Measurements from ENCODE around the gene EPO.

Gene EPO

DNA sequence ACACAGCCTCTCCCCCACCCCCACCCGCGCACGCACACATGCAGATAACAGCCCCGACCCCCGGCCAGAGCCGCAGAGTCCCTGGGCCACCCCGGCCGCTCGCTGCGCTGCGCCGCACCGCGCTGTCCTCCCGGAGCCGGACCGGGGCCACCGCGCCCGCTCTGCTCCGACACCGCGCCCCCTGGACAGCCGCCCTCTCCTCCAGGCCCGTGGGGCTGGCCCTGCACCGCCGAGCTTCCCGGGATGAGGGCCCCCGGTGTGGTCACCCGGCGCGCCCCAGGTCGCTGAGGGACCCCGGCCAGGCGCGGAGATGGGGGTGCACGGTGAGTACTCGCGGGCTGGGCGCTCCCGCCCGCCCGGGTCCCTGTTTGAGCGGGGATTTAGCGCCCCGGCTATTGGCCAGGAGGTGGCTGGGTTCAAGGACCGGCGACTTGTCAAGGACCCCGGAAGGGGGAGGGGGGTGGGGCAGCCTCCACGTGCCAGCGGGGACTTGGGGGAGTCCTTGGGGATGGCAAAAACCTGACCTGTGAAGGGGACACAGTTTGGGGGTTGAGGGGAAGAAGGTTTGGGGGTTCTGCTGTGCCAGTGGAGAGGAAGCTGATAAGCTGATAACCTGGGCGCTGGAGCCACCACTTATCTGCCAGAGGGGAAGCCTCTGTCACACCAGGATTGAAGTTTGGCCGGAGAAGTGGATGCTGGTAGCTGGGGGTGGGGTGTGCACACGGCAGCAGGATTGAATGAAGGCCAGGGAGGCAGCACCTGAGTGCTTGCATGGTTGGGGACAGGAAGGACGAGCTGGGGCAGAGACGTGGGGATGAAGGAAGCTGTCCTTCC is 620 bp downstream of the EPO start:
- H4K20me1 ChIP-seq (ENCODE audit: insufficient read depth, low read length): no peaks in the 10 kb centered on the region
- DNase-seq: no peak
- H3K9me3 ChIP-seq (replicated peaks; ENCODE audit: insufficient read depth, low read length): no peaks in the 10 kb centered on the region
- H3K36me3 ChIP-seq (replicated peaks; ENCODE audit: insufficient read depth, low read length): no peaks in the 10 kb centered on the region
- no peaks in the 10 kb centered on the region for H3K9me2 ChIP-seq (replicated peaks; ENCODE audit: insufficient read depth, low read length)
- TF ChIP-seq, protein P1, sequence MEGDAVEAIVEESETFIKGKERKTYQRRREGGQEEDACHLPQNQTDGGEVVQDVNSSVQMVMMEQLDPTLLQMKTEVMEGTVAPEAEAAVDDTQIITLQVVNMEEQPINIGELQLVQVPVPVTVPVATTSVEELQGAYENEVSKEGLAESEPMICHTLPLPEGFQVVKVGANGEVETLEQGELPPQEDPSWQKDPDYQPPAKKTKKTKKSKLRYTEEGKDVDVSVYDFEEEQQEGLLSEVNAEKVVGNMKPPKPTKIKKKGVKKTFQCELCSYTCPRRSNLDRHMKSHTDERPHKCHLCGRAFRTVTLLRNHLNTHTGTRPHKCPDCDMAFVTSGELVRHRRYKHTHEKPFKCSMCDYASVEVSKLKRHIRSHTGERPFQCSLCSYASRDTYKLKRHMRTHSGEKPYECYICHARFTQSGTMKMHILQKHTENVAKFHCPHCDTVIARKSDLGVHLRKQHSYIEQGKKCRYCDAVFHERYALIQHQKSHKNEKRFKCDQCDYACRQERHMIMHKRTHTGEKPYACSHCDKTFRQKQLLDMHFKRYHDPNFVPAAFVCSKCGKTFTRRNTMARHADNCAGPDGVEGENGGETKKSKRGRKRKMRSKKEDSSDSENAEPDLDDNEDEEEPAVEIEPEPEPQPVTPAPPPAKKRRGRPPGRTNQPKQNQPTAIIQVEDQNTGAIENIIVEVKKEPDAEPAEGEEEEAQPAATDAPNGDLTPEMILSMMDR (IDR thresholded peaks at IDR 0.05; ENCODE audit: low read length): no peak
- TF ChIP-seq EZH2phosphoT487 (IDR thresholded peaks at IDR 0.05; ENCODE audit: low read length): no peak
- no peak for TF ChIP-seq EZH2 (optimal IDR thresholded peaks at IDR 0.05; ENCODE audit: low read depth, low read length)
- no peaks in the 10 kb centered on the region for H3K4me1 ChIP-seq (ENCODE audit: low read length)
- no peak overlapping the region for H3K4me2 ChIP-seq (ENCODE audit: low read depth, low read length)
- H3K27me3 ChIP-seq (replicated peaks; ENCODE audit: insufficient read depth, low read length): peaks cover 86% of the 10 kb centered on the region
- no peak overlapping the region for H3K4me3 ChIP-seq (ENCODE audit: low read length)
- H3K27ac ChIP-seq (ENCODE audit: low read length): no peak overlapping the region
- no peaks in the 10 kb centered on the region for H3F3A ChIP-seq (ENCODE audit: insufficient read depth, low read length)
- no peak overlapping the region for H3K9ac ChIP-seq (ENCODE audit: low read length)
- H2AFZ ChIP-seq (ENCODE audit: low read length): no peak overlapping the region
- H3K79me2 ChIP-seq (ENCODE audit: low read length): no peaks in the 10 kb centered on the region

DNA sequence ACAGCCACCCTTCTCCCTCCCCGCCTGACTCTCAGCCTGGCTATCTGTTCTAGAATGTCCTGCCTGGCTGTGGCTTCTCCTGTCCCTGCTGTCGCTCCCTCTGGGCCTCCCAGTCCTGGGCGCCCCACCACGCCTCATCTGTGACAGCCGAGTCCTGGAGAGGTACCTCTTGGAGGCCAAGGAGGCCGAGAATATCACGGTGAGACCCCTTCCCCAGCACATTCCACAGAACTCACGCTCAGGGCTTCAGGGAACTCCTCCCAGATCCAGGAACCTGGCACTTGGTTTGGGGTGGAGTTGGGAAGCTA is 1.2 kb downstream of the EPO start:
- no peaks in the 10 kb centered on the region for H3K79me2 ChIP-seq (ENCODE audit: low read length)
- no peaks in the 10 kb centered on the region for H3K36me3 ChIP-seq (replicated peaks; ENCODE audit: insufficient read depth, low read length)
- no peak overlapping the region for H3K27ac ChIP-seq (ENCODE audit: low read length)
- H3K9me2 ChIP-seq (replicated peaks; ENCODE audit: insufficient read depth, low read length): no peaks in the 10 kb centered on the region
- H3K4me2 ChIP-seq (ENCODE audit: low read depth, low read length): no peak overlapping the region
- H3K27me3 ChIP-seq (replicated peaks; ENCODE audit: insufficient read depth, low read length): peaks cover 86% of the 10 kb centered on the region
- H3K4me3 ChIP-seq (ENCODE audit: low read length): no peak overlapping the region
- H3K9ac ChIP-seq (ENCODE audit: low read length): no peak overlapping the region
- DNase-seq: no peak
- H3F3A ChIP-seq (ENCODE audit: insufficient read depth, low read length): no peaks in the 10 kb centered on the region
- no peak for TF ChIP-seq EZH2phosphoT487 (IDR thresholded peaks at IDR 0.05; ENCODE audit: low read length)
- TF ChIP-seq, protein P1 (IDR thresholded peaks at IDR 0.05; ENCODE audit: low read length): no peak
- TF ChIP-seq EZH2 (optimal IDR thresholded peaks at IDR 0.05; ENCODE audit: low read depth, low read length): no peak
- H3K4me1 ChIP-seq (ENCODE audit: low read length): no peaks in the 10 kb centered on the region
- no peaks in the 10 kb centered on the region for H4K20me1 ChIP-seq (ENCODE audit: insufficient read depth, low read length)
- H3K9me3 ChIP-seq (replicated peaks; ENCODE audit: insufficient read depth, low read length): no peaks in the 10 kb centered on the region
- H2AFZ ChIP-seq (ENCODE audit: low read length): no peak overlapping the region

DNA sequence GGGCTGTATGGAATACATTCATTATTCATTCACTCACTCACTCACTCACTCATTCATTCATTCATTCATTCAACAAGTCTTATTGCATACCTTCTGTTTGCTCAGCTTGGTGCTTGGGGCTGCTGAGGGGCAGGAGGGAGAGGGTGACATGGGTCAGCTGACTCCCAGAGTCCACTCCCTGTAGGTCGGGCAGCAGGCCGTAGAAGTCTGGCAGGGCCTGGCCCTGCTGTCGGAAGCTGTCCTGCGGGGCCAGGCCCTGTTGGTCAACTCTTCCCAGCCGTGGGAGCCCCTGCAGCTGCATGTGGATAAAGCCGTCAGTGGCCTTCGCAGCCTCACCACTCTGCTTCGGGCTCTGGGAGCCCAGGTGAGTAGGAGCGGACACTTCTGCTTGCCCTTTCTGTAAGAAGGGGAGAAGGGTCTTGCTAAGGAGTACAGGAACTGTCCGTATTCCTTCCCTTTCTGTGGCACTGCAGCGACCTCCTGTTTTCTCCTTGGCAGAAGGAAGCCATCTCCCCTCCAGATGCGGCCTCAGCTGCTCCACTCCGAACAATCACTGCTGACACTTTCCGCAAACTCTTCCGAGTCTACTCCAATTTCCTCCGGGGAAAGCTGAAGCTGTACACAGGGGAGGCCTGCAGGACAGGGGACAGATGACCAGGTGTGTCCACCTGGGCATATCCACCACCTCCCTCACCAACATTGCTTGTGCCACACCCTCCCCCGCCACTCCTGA is 2.4 kb downstream of the EPO start:
- Histone ChIP-seq H2AFZ (ENCODE audit: low read length) (no peak overlapping the region), H3K27me3 (replicated peaks; ENCODE audit: insufficient read depth, low read length) (peaks cover 91% of the 10 kb centered on the region), H3K9me3 (replicated peaks; ENCODE audit: insufficient read depth, low read length) (no peaks in the 10 kb centered on the region), H3K9ac (ENCODE audit: low read length) (no peak overlapping the region), H3F3A (ENCODE audit: insufficient read depth, low read length) (no peaks in the 10 kb centered on the region), H3K4me2 (ENCODE audit: low read depth, low read length) (no peak overlapping the region), H3K4me3 (ENCODE audit: low read length) (no peak overlapping the region), H3K36me3 (replicated peaks; ENCODE audit: insufficient read depth, low read length) (no peaks in the 10 kb centered on the region), H3K4me1 (ENCODE audit: low read length) (no peaks in the 10 kb centered on the region), H3K27ac (ENCODE audit: low read length) (no peak overlapping the region), H4K20me1 (ENCODE audit: insufficient read depth, low read length) (no peaks in the 10 kb centered on the region), H3K9me2 (replicated peaks; ENCODE audit: insufficient read depth, low read length) (no peaks in the 10 kb centered on the region), H3K79me2 (ENCODE audit: low read length) (no peaks in the 10 kb centered on the region)
- TF ChIP-seq, protein P1 (IDR thresholded peaks at IDR 0.05; ENCODE audit: low read length): no peak
- no peak for TF ChIP-seq EZH2 (optimal IDR thresholded peaks at IDR 0.05; ENCODE audit: low read depth, low read length)
- no peak for DNase-seq
